BE2C (cell line): Measurements from ENCODE around the gene TP73.
A peak's percentile ranks its signal among the peaks of the same experiment; 100 is the strongest.

Source experiments
- DNase-seq: peaks from one replicate; pipeline ENCODE4 v3.0.0-alpha.2; 2020
- H3K27me3 ChIP-seq: fragments of 250-450 bp; sonication (Bioruptor Pico); 2 replicates; pipeline ENCODE4 v1.5.1; 2020; ENCODE audit warnings: mild to moderate bottlenecking
- H3K36me3 ChIP-seq: fragments of 250-450 bp; sonication (Bioruptor Pico); 2 replicates; pipeline ENCODE4 v1.5.1; 2020; ENCODE audit warnings: mild to moderate bottlenecking
- H3K4me1 ChIP-seq: fragments of 250-450 bp; sonication (Bioruptor Pico); 2 replicates; pipeline ENCODE4 v1.5.1; 2020
- H3K4me3 ChIP-seq: 2 replicates; pipeline ENCODE4 v1.5.1; 2011; ENCODE audit warnings: low read depth, low read length
- H3K9me3 ChIP-seq: fragments of 250-450 bp; sonication (Bioruptor Pico); 2 replicates; pipeline ENCODE4 v1.5.1; 2020
- CTCF ChIP-seq: IDR thresholded peaks from 2 replicates; pipeline ENCODE4 v1.5.1; 2012; ENCODE audit warnings: mild to moderate bottlenecking, low read depth, low read length

Gene TP73

GRCh38 chr1:3783651-3784474 lies 131.5 kb downstream of the TP73 start:
- no peaks in the 10 kb centered on the region for H3K27me3 ChIP-seq
- no peaks in the 10 kb centered on the region for H3K9me3 ChIP-seq
- H3K36me3 ChIP-seq: peaks cover 3% of the 10 kb centered on the region
- no peaks in the 10 kb centered on the region for H3K4me1 ChIP-seq
- no peak for TF ChIP-seq CTCF
- no peak for DNase-seq
- no peak overlapping the region for H3K4me3 ChIP-seq

- H3K4me3 ChIP-seq: no peak overlapping the region
- no peaks in the 10 kb centered on the region for H3K27me3 ChIP-seq
- no peaks in the 10 kb centered on the region for H3K4me1 ChIP-seq
- peaks cover 3% of the 10 kb centered on the region for H3K36me3 ChIP-seq
- TF ChIP-seq CTCF: no peak
- no peak for DNase-seq
- H3K9me3 ChIP-seq: no peaks in the 10 kb centered on the region
Observed at GRCh38 chr1:3785045-3785444, 132.7 kb downstream of the TP73 start.

GRCh38 chr1:3785456-3786157 lies 133.3 kb downstream of the TP73 start:
- no peak for DNase-seq
- no peak overlapping the region for H3K4me3 ChIP-seq
- peak; percentile 13; the same call in 1 of the 2 replicates for TF ChIP-seq CTCF
- H3K4me1 ChIP-seq: no peaks in the 10 kb centered on the region
- H3K9me3 ChIP-seq: no peaks in the 10 kb centered on the region
- H3K27me3 ChIP-seq: no peaks in the 10 kb centered on the region
- peaks cover 3% of the 10 kb centered on the region for H3K36me3 ChIP-seq
